ENCODE results near the gene KIAA1614.
A peak's percentile ranks its signal among the peaks of the same experiment; 100 is the strongest.

Gene KIAA1614

GRCh38 chr1:180916771-180917170 lies 4.1 kb downstream of the KIAA1614 start:
- Histone ChIP-seq H3K36me3 (ENCODE audit: insufficient read depth, low read length) (no peaks in the 10 kb centered on the region), H3K4me1 (ENCODE audit: insufficient read depth, low read length) (no peaks in the 10 kb centered on the region; the same call in 1 of the 2 replicates), H3K9ac (ENCODE audit: low read depth, low read length) (no peak overlapping the region), H3K9me3 (ENCODE audit: control insufficient read depth, insufficient read depth, low read length) (no peaks in the 10 kb centered on the region)

DNA sequence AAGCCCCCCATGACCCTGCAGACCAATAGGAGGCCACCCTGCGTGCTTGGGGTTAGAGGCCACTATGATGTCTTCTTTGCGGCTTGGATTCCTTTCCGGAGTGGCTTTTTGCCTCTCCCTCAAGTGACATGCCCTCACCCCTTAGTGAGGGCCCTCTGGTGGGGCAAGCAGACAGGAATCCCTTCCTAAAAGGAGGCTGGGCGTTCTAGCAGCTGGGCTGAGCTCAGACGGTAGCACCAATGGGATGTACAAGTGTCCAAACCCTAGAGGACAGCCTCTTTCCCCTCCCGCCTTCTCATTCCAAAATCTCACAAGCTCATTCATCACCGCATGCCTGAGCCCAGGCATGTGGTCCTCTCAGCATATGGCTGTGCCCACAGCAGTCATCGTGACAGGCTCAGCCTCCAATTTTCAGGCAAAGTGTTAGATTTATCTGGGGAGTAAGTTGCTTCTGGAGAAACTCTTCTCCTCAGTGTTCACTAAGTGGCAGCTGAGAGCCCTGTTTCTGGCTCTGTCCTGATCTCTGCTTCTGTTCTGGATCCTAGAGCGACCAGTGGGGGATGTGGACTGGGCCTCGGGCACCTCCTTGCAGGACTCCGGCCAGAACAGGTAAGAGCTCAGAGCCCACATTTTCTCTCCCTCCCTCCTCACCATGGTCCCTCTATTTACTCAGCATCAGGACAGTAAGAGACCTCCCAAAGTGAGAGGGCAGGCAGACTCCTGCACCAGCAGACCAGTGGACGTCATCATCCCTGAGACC lies 4.8 kb downstream of the KIAA1614 start:
- Histone ChIP-seq H3K9me3 (ENCODE audit: control insufficient read depth, insufficient read depth, low read length) (no peaks in the 10 kb centered on the region), H3K4me1 (ENCODE audit: insufficient read depth, low read length) (peaks cover 5% of the 10 kb centered on the region), H3K9ac (ENCODE audit: low read depth, low read length) (no peak overlapping the region), H3K36me3 (ENCODE audit: insufficient read depth, low read length) (no peaks in the 10 kb centered on the region)

DNA sequence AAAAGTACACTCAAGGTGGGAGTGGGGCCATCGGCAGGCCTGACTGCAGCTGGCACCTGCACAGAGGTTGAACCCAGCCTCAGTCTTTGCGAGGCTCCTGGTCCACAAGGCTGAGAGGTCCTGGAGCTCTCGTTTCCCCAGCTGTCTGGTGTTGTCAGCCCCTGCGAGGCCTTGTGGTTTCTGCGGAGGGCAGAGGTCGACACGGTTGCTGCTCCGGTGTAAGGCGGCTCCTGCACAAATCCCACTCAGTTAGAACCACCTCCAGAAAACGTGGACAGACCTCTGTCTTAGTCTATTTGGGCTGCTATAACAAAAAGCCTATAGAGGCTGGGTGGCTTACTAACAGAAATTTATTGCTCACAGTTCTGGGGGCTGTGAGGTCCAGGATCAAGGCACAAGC lies 5.8 kb downstream of the KIAA1614 start:
- no peaks in the 10 kb centered on the region for H3K9me3 ChIP-seq (ENCODE audit: control insufficient read depth, insufficient read depth, low read length)
- H3K9ac ChIP-seq (ENCODE audit: low read depth, low read length), result no peak overlapping the region
- peaks cover 12% of the 10 kb centered on the region for H3K4me1 ChIP-seq (ENCODE audit: insufficient read depth, low read length)
- H3K36me3 ChIP-seq (ENCODE audit: insufficient read depth, low read length), result no peaks in the 10 kb centered on the region

GRCh38 chr1:180919183-180919700 lies 6.5 kb downstream of the KIAA1614 start:
- H3K36me3 ChIP-seq (ENCODE audit: insufficient read depth, low read length), result no peaks in the 10 kb centered on the region
- no peak overlapping the region for H3K9ac ChIP-seq (ENCODE audit: low read depth, low read length)
- peaks cover 19% of the 10 kb centered on the region for H3K4me1 ChIP-seq (ENCODE audit: insufficient read depth, low read length)
- H3K9me3 ChIP-seq (ENCODE audit: control insufficient read depth, insufficient read depth, low read length), result no peaks in the 10 kb centered on the region

GRCh38 chr1:180920193-180920592 lies 7.5 kb downstream of the KIAA1614 start:
- Histone ChIP-seq H3K4me1 (ENCODE audit: insufficient read depth, low read length) (peaks cover 26% of the 10 kb centered on the region), H3K9ac (ENCODE audit: low read depth, low read length) (no peak overlapping the region), H3K36me3 (ENCODE audit: insufficient read depth, low read length) (no peaks in the 10 kb centered on the region), H3K9me3 (ENCODE audit: control insufficient read depth, insufficient read depth, low read length) (no peaks in the 10 kb centered on the region)

DNA sequence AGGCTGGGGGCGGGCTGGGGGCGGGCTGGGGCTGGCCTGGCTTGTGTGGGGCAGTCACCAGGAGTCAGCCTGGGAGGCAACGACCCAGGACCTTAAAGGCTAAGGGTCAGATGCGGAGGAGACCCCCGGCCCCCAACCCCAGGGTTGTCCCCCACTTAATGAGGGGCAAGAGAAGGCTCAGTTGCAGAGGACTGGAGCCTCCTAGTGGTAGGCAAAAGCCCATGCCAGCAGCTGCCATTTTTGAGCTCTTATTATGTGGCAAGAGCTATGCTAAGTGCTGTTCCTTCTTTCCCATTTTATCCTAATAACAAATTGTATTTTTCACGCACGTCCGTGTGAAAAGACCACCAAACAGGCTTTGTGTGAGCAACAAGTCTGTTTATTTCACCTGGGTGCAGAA lies 8.0 kb downstream of the KIAA1614 start:
- H3K9me3 ChIP-seq (ENCODE audit: control insufficient read depth, insufficient read depth, low read length), result no peaks in the 10 kb centered on the region
- H3K36me3 ChIP-seq (ENCODE audit: insufficient read depth, low read length), result no peaks in the 10 kb centered on the region
- no peak overlapping the region for H3K9ac ChIP-seq (ENCODE audit: low read depth, low read length)
- H3K4me1 ChIP-seq (ENCODE audit: insufficient read depth, low read length), result peaks cover 31% of the 10 kb centered on the region

DNA sequence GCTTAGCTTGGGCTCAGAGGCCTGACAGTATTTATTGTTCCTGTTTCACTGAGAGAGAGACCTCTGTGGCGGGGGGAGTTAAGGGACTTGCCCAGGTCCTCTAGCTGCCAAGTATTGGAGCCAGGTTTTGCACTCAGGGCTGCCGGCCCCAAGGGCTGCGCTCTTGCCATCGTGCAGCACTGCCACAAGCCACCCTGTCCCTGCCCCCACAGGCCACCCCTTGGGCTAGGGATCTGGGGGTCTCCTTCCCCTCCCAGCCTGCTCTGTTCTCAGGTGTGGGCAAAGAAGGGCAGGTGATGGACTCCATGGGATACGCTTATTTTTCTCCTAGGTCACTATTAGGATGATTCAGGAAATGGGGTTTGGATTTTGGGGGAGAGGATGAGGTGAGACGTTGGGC lies 8.7 kb downstream of the KIAA1614 start:
- Histone ChIP-seq H3K9ac (ENCODE audit: low read depth, low read length) (no peak overlapping the region), H3K4me1 (ENCODE audit: insufficient read depth, low read length) (peaks cover 36% of the 10 kb centered on the region), H3K36me3 (ENCODE audit: insufficient read depth, low read length) (no peaks in the 10 kb centered on the region), H3K9me3 (ENCODE audit: control insufficient read depth, insufficient read depth, low read length) (no peaks in the 10 kb centered on the region)

GRCh38 chr1:180921891-180922630 lies 9.4 kb downstream of the KIAA1614 start:
- Histone ChIP-seq H3K4me1 (ENCODE audit: insufficient read depth, low read length) (peaks cover 36% of the 10 kb centered on the region), H3K9me3 (ENCODE audit: control insufficient read depth, insufficient read depth, low read length) (no peaks in the 10 kb centered on the region), H3K36me3 (ENCODE audit: insufficient read depth, low read length) (no peaks in the 10 kb centered on the region), H3K9ac (ENCODE audit: low read depth, low read length) (peak overlapping the region; percentile 27; the same call in 1 of the 2 replicates)

- H3K9ac ChIP-seq (ENCODE audit: low read depth, low read length), result peak overlapping the region; percentile 27
- H3K36me3 ChIP-seq (ENCODE audit: insufficient read depth, low read length), result no peaks in the 10 kb centered on the region
- peaks cover 36% of the 10 kb centered on the region for H3K4me1 ChIP-seq (ENCODE audit: insufficient read depth, low read length)
- H3K9me3 ChIP-seq (ENCODE audit: control insufficient read depth, insufficient read depth, low read length), result no peaks in the 10 kb centered on the region
Observed at GRCh38 chr1:180922631-180923015, 9.9 kb downstream of the KIAA1614 start.

GRCh38 chr1:180923021-180923841 lies 10.5 kb downstream of the KIAA1614 start:
- Histone ChIP-seq H3K9me3 (ENCODE audit: control insufficient read depth, insufficient read depth, low read length) (no peaks in the 10 kb centered on the region), H3K36me3 (ENCODE audit: insufficient read depth, low read length) (no peaks in the 10 kb centered on the region), H3K9ac (ENCODE audit: low read depth, low read length) (peak overlapping the region; percentile 39), H3K4me1 (ENCODE audit: insufficient read depth, low read length) (peaks cover 36% of the 10 kb centered on the region)

DNA sequence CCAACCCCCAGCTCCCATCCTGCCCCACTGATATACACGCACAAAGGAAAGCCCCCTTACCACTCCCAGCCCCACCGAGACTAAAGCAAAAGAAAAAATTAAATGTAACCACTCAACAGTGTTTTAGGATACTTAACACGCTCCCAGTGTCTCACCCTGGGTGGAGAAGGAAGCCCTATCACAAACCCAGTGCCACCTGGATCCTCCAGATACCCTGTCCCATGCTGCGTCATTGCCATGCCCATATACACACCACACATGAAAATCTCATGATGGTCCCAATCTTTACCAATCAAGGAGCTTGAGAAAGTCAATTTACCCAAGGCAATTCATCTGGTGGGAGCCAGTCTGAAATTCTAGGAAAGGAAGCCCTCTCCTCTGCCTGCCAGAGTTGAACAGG lies 11.2 kb downstream of the KIAA1614 start:
- Histone ChIP-seq H3K4me1 (ENCODE audit: insufficient read depth, low read length) (peaks cover 36% of the 10 kb centered on the region), H3K9ac (ENCODE audit: low read depth, low read length) (peak overlapping the region; percentile 39; the same call in 1 of the 2 replicates), H3K9me3 (ENCODE audit: control insufficient read depth, insufficient read depth, low read length) (no peaks in the 10 kb centered on the region)

GRCh38 chr1:180924939-180925338 lies 12.2 kb downstream of the KIAA1614 start:
- no peak overlapping the region for H3K9ac ChIP-seq (ENCODE audit: low read depth, low read length)
- no peaks in the 10 kb centered on the region for H3K9me3 ChIP-seq (ENCODE audit: control insufficient read depth, insufficient read depth, low read length)
- H3K36me3 ChIP-seq (ENCODE audit: insufficient read depth, low read length), result no peaks in the 10 kb centered on the region
- H3K4me1 ChIP-seq (ENCODE audit: insufficient read depth, low read length), result peaks cover 36% of the 10 kb centered on the region

More for the DNA sequence above, 11.2 kb downstream of the KIAA1614 start:
- no peaks in the 10 kb centered on the region for H3K36me3 ChIP-seq (ENCODE audit: insufficient read depth, low read length)

DNA sequence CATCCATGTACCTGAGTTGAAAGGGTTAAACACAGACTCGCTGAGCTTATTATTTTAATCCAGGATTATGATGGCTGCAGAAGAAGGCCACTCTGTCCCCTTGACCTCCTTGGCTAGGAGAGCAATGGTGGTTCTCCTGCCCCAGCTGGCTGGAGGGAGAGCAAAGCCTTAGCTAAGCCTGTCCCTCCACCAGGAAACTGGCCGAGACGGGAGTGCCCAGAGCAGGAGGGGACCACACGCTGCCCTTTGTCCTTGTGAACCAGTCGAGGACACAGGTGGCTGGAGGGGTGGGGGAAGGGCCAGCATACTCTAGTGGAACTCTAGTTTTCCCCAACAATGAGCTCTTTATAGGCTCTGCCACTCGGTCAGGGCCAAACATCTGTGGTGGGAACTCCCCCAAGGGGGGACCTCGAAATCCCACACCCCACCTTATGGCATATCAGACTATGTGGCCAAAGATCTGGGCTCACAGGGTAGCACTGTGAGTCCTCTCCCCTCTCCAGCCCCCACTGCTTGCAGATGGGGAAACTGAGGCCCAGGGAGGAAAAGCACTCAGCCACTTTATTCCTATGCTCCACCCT lies 12.9 kb downstream of the KIAA1614 start:
- Histone ChIP-seq H3K9me3 (ENCODE audit: control insufficient read depth, insufficient read depth, low read length) (no peaks in the 10 kb centered on the region), H3K36me3 (ENCODE audit: insufficient read depth, low read length) (no peaks in the 10 kb centered on the region), H3K9ac (ENCODE audit: low read depth, low read length) (no peak overlapping the region), H3K4me1 (ENCODE audit: insufficient read depth, low read length) (peaks cover 36% of the 10 kb centered on the region)

Data from ES-I3 (cell line).